ENCODE results near the gene ASB10.

Gene ASB10

DNA sequence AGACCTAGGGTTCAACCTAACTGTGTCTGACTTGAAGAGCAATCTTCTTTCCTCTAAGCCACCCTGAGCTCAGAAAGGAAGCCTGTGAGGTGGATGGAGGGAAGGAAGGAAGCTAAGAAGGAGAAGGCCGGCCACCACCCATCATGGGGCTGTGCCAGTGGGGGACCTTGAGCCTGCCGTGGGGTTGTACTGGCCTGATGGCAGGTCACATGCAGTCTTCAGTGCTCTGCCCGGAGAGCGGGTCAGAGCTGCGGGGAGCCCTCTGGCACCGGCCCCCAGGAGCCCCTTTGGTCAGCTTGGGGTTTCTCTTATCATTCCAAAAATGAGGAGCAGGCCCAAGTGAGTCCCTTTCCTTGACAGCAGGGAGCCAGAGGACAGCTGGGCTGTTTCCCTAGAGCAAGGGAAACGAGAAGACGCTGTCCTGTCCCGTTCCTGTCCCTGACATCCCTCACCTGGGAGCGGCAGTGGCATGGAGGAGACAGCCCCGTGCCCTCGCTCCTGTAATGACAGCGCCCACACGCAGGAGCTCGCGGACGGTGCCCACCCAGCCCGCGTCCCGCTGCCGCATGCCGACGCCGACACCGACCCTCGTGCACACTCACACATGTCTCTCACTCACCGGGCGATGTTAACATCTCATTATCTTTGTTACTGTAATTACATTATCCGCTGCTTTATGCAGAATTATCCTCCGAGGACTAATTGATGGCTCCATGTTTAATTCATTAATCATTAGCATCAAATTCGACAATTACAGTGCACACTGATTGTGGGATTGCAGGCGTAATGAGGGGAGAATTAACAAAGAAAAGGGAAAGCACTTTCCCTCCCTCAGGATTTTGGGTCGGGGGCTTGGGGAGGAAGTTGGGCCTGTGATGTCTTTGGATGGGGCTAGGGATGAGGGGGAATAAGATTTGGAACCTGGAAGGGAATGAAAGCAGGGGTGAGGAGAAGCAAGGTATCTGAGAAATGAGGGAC is 50.9 kb downstream of the ASB10 start:
- DNase-seq: no peak

DNA sequence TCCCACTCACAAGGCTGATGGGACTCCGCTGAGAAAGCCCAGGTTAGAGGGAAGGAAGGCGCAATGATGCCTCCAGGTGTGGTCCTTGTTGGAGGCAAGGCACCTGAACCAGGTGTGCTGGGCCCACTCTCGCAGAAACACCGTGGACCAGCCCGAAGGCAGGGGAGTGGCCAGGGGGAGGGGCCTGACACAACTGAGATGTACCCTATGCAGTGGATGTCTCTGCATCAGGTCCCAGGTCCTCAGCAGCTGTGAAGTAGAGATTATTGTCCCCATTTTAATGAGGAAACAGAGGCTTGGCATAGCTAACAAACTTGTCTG is 51.6 kb downstream of the ASB10 start:
- no peak for DNase-seq

DNA sequence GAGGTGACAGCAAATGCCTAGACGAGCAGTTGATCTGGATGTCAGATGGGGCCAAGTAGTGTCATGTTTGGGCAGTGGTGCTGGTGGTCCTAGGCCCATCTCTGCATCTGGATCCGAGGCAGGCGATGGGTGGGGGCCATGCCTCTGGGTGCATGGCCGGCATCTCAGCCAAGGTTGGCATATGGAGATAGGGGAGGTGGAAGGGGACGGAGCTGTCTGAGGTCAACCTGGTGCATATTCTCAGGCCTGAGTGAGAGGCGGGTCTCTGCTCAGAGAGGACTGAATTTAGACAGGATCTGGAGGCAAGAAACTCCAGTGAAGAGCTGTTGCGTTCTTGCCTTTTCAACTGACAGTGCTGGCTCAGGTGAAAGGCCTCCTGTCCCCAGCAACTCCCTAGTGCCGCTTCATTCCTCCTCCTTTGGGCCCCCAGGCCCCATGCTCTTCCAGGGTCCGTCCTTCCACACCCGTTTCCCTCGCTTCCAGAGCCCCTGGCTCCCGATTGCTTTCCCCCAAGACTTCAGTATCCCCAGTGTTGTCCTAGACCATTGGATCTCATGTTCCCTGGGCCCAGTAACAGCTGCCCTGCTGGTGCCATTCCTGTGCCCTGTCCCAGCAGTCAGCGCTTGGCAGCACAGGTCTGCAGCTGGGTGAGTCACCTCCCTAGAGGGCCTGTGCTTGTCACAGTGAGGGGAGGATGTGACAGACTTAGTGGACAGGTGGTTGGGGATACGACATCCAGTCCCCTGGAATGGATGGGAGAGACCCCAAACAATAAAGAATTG is 52.1 kb downstream of the ASB10 start:
- no peak for DNase-seq

DNA sequence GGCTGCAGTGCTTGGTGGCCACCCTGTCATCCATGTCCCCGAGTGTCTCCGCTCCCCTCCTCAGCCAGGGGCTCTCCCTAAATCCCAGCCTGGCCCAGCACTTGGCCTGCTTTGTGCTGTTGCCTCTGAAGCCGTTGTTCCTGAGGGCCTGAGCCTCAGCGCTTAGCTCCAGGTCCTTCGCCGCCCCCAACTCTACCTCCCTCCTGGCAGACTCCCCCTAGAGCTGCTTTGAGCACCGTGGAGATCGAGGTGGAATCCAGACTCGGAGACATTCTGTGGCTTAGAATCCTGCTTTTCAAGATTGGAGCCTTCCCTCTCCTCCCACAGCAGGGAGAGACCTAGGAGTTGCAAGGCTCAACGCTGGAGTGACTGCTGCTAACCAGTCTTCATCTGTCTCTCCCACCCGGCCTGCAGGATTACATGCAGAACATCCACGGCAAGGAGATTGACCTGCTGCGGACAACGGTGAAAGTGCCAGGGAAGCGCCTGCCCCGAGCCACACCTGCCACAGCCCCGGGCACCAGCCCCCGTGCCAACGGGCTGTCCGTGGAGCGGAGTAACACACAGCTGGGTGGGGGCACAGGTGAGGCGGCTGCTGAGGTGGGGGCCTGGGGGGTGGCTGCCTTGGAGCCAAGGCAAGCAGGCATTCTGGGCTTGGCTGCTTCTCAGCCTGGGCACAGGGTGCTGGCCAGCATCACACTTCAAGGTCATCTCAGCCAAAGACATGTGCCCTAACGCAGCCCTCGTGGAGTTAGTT is 52.9 kb downstream of the ASB10 start:
- no peak for DNase-seq

DNA sequence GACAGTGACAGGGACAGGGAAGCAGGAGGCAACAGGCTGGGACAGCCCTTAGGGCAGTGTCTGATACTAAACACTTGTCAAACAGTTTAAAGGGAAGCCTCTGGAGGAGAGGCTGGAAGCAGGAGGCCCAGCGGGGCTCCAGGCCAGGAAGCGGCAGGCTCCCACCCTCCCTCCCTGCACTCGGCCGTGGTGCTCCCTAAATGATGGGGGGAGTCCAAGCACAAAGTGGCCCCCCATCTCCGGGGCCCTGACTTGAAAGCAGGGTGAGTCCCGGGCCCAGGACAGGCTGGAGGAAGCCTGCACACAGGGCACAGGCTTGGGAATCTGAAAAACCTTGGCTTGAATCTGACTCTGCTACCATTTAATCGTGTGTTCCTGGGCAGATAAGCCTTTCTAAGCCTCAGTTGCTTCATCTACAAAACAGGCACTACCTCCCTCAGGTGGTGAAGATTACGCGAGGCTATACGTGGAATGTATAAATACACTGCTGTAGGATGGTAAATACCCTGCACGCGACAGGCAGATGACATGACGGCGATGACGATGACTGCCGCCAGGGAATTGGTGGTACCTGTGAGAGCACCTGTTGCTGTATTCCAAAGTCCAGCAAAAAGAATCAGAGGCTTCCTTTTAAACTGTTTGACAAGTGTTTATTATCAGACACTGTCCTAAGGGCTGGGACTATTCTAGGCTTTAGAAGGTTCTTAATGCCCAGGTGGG is 53.6 kb downstream of the ASB10 start:
- no peak for DNase-seq

DNA sequence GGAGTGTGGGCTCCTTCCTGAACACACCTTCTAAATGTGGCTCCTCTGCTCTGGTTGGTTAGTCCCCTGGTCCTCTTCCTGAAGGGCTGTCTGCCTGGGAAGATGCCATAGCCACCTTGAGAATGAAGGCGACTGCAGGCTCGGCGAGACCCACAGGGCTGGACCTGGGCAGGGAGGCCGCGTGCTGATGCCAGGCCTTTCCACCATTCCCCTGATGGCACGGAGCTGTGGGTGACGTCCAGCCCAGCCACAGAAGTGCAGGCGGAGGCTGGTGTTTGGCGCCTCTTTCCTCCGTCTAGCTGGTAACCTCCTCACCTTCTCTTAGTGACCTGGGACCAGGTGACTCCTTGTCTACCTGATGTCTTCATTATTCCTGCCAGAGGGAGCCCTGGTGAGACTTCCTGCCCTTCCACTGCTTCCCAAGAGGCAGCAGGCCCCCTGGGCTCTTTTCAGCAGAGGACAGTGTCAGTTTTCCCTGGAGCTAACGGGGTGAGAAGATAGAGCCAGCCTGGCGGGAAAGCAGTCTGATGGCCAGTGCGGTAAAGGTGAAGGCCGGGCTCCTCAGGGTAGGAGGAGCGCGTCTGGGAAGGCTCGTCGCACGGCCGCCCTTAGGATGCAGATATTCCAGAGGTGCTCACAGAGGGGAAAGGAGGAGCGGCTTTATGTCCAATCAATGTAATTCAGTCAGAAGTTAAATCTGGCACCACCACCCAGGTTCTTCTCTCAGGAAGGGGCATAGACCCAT is 54.4 kb downstream of the ASB10 start:
- DNase-seq: no peak

DNA sequence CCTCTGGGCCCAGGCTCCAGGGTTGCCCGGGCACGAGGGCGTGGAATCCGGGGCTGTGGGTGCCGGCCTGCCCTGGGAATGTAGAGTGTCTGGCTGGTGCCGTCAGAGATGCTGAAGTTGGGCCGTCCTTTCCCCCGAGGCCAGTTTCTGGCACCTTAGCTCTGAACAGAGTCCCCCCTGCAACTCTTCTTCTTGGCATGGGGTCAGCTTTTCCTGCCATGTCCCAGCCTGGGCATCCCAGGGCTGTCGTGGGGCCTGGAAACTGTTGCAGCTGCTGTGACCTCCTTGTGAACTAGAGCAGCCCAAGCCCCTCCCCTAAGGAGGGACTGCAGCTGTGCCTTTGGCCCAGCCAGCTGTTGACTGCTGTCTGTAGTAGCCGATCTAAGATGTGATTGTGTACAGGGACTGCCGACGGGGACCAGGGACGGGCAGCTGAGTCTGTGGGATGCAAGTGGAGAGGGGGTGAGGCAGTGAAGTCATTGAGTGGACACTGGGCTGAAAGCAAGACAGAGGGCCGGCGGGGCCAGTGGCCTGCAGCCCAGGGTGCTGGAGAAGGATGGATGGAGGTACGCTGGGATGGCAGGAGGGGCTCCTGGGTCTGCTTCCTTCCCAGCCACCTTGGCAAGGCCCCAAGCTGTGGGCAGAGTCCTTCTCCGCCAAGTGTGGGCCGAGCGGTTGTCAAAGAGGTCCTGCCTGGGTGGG is 55.3 kb downstream of the ASB10 start:
- DNase-seq: no peak

DNA sequence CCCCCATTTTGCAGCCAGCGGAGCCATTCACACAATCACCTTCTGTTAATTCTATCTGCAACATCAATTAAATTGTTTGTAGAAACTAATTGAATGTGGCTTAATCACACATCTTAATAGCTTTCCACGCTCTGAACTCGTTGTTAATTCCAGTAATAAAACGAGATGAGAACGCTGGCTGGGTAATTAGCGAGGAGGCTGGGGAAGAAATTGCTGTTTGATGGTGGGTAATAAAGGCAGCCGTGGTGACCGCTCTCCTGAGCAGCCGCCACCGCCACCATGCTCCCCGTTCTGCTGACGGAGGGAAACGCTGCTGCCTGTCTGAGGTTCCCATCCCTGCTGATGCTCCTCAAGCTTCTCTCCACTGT is 55.8 kb downstream of the ASB10 start:
- DNase-seq: no peak

DNA sequence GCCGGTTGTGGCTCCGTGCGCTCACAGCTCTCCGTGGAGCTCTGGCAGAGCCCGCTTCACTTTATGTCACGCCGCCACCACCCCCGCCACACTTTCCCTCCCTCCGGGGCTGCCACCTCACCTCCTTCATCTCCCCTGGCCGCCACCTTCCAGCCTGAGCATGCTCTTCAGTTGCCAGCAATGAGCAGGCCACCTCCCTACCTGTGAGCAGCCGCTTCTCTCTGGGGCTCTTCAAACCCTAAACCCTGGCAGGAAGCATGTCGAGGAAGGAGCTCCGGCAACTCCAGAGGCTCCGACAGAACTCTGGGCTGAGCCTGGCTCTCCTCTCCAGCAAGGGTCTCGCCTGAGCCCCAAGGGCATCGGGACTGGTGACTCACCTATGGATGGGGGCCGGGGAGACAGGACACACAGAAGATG is 56.3 kb downstream of the ASB10 start:
- no peak for DNase-seq

DNA sequence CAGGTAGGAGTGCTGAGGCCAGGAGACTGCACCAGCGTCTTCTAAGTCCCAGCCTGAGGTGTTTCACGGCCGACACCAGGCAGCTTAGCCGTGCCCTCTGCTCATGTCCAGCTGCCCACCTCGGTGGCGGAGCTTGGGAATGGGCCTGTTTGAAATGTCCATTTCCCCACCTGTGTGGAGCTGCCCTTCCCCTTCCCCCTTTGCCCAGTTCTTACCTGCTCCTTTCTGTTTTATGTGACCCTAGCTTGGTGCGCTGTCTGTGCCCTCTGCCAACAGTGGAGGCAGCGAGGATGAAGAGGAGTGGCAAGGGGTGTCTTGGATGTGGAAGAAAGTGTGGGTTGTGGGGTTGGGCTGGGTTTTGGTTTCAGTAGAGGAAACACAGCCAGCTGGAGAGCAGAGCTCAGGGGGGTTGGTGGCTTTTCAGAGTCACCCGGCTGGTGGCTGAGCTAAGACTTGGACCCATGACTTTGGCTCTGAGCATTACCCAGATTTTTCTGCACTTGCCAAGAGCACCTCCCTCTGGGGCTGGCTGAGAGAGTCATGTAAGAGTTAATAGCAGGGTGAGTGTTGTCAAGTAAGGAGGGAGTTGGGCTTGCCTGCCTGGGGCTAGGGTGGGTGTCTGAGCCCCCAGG is 57.0 kb downstream of the ASB10 start:
- DNase-seq: no peak

DNA sequence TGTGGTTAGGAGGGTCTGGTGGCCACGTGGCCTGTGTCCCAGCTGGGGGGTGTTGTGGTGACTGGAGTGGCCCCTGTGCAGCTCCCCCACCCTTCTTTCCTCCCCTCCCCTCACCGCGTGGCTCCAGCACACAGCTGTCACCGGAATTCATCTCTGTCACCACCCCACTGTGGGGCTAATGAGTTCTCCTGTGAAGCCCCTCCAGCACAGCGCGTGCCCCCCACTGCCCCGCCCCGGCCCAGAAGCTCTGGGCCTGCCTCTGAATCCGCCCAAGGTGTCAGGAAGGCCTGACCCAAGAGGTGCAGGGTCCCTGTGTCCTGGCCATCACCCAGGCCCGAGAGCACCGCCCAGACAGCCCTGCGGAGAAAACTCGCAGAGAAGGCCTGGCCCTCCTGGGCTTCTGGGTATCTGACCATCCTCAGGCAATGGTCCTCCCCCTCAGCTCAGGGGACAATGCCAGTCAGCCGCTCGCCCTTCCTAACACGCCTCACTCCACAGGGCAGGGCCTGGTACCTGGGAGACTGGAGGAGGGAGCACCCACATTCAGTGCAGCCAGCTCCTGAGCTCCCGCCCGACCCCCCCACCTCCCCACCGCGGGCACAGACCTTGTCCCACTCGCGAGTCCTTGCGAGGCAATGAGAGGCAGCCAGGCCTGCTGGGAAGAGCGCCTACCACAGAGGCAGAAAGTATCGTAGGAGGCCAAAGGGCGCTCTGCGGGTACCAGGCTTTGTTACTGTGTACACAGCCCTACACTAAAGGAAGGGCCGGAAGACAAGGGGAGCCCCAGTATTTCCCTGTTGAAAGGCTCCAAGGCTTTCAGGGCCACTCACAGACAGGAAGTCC is 57.7 kb downstream of the ASB10 start:
- DNase-seq: no peak

DNA sequence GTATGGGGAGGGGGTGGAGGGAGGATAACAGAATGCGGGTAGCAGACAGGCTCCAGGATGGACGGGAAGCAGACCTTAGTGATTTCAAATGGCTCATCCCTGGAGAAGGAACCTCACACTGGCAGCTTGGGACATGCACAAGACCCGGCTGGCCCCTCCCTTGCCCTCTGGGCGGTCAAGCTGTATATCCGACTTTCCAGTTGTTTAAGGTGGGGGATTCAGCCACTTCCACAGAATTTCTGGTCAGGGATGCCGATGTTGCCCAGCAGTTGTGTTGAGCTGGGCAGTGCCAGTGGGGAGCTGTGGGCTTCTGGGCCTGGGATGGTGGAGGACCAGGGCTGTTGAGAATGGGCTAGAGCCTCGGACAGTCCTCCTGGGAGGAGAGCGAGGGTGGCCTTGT is 58.3 kb downstream of the ASB10 start:
- DNase-seq: no peak

DNA sequence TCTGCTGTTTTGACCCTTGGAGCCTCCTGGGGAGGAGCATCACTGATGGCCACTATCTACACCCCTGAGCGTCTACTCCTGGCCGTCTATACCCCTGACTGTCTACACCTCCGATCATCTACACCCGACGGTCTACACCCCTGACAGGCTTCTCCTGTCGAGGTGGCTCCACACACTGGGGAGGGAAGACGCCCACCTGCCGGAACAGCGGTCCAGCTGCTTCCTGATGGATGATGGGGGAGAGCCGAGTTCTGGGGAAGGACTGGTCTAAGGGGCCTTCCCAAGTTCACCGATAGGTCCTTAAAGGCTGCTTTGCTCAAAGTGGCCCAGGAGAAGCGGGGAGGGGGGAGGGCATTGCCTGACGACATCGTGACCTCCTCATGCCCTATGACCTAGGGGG is 58.9 kb downstream of the ASB10 start:
- no peak for DNase-seq

DNA sequence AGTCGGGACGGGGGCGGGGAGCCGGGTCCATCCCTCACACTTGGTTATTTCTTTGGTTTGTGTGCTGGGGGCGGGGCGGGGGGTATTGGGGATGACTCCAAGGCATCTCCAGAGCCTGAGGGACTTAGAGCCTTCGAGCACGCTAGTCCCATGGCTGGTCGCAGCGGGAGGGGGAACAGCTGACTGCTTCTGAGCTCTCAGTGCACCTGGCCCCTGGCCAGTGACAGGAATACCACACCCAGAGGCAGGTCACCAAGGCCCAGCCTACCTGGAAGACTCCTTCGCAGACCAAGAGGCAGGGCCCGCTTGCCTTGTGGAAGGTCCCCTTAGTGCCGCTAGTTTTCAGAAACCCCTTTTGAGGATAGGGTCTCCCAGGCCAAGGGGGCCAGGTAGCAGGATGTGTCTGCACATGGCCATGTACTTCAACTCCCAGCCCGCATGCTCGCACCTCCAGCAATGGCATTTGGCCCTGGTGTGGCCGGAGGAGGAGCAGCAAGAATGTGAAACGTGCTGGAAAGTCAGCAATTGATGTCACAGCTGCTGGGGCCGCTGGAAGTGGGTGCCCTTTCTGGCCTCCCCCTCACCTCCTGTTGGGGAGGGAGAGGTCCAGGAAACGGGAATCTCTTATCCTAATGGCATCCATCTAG is 60.4 kb downstream of the ASB10 start:
- DNase-seq: no peak

DNA sequence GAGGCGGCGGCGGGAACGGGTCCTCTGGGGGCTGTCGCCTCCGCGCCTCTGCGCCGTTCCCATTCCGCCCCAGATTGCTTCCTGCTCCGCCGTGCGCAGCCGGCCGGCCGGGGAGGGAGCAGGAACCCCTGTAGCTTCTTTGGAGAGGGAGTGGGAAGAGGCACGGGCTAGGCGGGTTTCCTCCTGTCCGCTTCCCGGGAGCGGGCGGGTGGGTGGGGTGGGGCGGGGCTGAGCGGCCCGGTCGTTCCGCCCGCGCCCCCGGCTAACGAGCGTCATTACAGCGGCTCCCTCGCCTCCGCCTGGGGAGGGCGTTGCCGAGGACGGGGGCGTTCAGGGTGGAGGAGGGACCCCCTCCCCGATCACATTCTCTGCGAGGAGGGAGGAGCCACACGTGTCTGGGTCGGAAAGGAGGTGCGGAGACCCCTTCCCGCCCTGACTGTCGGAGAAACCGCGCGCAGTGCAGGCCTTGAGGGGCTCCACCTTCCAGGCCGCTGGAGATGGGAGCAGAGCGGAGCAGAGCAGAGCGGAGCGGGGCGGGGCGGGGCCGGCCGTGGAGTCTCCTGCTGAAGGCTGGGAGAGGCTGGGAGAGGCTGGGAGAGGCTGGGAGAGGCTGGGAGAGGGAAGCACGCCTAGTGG is 61.1 kb downstream of the ASB10 start:
- DNase-seq: no peak

Measured in CD4-positive, alpha-beta T cell treated with Interleukin-17A for 4 hours (primary cell).